ENCODE measurements around the gene CBLN4.

CBLN4 gene

GRCh38 chr20:55961376-55962330, 43.7 kb downstream of the CBLN4 start:
- no peak overlapping the region for H3K4me2 ChIP-seq
- no peak overlapping the region for H3K9ac ChIP-seq
- H3K27ac ChIP-seq, result no peak overlapping the region
- H3K27me3 ChIP-seq, result no peaks in the 10 kb centered on the region
- no peaks in the 10 kb centered on the region for H3K4me1 ChIP-seq
- H4K20me1 ChIP-seq, result no peaks in the 10 kb centered on the region
- no peak overlapping the region for H3K4me3 ChIP-seq
- no peak for TF ChIP-seq Cebpa-rat (IDR thresholded peaks at IDR 0.05)
- no peaks in the 10 kb centered on the region for H3K9me3 ChIP-seq (replicated peaks in 1 of 11)
- H3K36me3 ChIP-seq, result no peaks in the 10 kb centered on the region

GRCh38 chr20:55953201-55953600, 52.1 kb downstream of the CBLN4 start:
- TF ChIP-seq Cebpa-rat (IDR thresholded peaks at IDR 0.05), result no peak
- H3K4me1 ChIP-seq, result no peaks in the 10 kb centered on the region
- no peak overlapping the region for H3K9ac ChIP-seq
- H3K27me3 ChIP-seq, result no peaks in the 10 kb centered on the region
- H3K4me2 ChIP-seq, result no peak overlapping the region
- H3K36me3 ChIP-seq, result no peaks in the 10 kb centered on the region
- no peak overlapping the region for H3K27ac ChIP-seq
- no peaks in the 10 kb centered on the region for H4K20me1 ChIP-seq
- no peaks in the 10 kb centered on the region for H3K9me3 ChIP-seq (replicated peaks in 1 of 11)
- no peak overlapping the region for H3K4me3 ChIP-seq

GRCh38 chr20:55947701-55948100, 57.6 kb downstream of the CBLN4 start:
- Histone ChIP-seq H3K4me2 (no peak overlapping the region), H3K36me3 (no peaks in the 10 kb centered on the region), H3K27ac (no peak overlapping the region), H3K4me1 (no peaks in the 10 kb centered on the region), H4K20me1 (no peaks in the 10 kb centered on the region), H3K27me3 (no peaks in the 10 kb centered on the region), H3K9ac (no peak overlapping the region), H3K4me3 (no peak overlapping the region), H3K9me3 (replicated peaks in 1 of 11) (no peaks in the 10 kb centered on the region)
- TF ChIP-seq Cebpa-rat (IDR thresholded peaks at IDR 0.05), result no peak
